Stomach (tissue), 9 donors: ENCODE measurements around the gene ZNF408. TPM values are rescaled to one million over a fixed set of nuclear protein-coding genes. Genes with fewer than 3 reads are reported as not detected.

Source experiments
- DNase-seq, 2 donors: peaks; one replicate each; pipeline versions ENCODE4 v3.0.0 to v3.0.0-alpha.2; 2013 to 2019
- H3K27ac ChIP-seq, 5 donors: fragments of 200-600 bp in 4 of 5; sonication (generic) in 4 of 5; one replicate each; pipeline ENCODE4 v1.5.1; 2013 to 2019; ENCODE audit warnings: mild to moderate bottlenecking in 1 of 5, moderate library complexity in 1 of 5
- H3K27me3 ChIP-seq, 3 donors: fragments of 200-600 bp; sonication (generic); one replicate each; pipeline ENCODE4 v1.5.1; 2017 to 2019; ENCODE audit warnings: mixed run types in 1 of 3
- H3K36me3 ChIP-seq, 4 donors: fragments of 200-600 bp; sonication (generic); 1 replicate in 3 of 4; 2 replicates in 1 of 4; pipeline ENCODE4 v1.5.1; 2016 to 2019
- H3K4me1 ChIP-seq, 4 donors: fragments of 200-600 bp; sonication (generic); one replicate each; pipeline ENCODE4 v1.5.1; 2016 to 2019
- H3K4me3 ChIP-seq, 4 donors: fragments of 200-600 bp; sonication (generic) in 3 of 4; one replicate each; pipeline ENCODE4 v1.5.1; 2016 to 2019; ENCODE audit warnings: mild to moderate bottlenecking in 1 of 4
- H3K9me3 ChIP-seq, 4 donors: fragments of 200-600 bp; sonication (generic); one replicate each; pipeline ENCODE4 v1.5.1; 2016 to 2019
- CTCF ChIP-seq, 7 experiments: fragments of 450-650 bp in 4 of 7; fragments of 200-600 bp in 3 of 7; sonication (generic) in 3 of 7; IDR thresholded peaks; one replicate each; pipeline ENCODE4 v1.5.1; 2016 to 2019; ENCODE audit warnings: antibody characterized with exemption in 7 of 7, control low read depth in 2 of 7, mild to moderate bottlenecking in 1 of 7
- EP300 ChIP-seq: sonication (generic); formaldehyde crosslinking; IDR thresholded peaks from one replicate; pipeline ENCODE4 v1.6.1; 2017; ENCODE audit warnings: antibody characterized with exemption
- POLR2A ChIP-seq, 4 donors: fragments of 450-650 bp; IDR thresholded peaks; one replicate each; pipeline ENCODE4 v1.6.1; 2016; ENCODE audit warnings: antibody characterized with exemption in 4 of 4, control low read depth in 2 of 4, mild to moderate bottlenecking in 1 of 4, moderate library complexity in 1 of 4
- POLR2AphosphoS5 ChIP-seq, 3 donors: sonication (generic); formaldehyde crosslinking; IDR thresholded peaks; one replicate each; pipeline ENCODE4 v1.6.1; 2016; ENCODE audit warnings: antibody characterized with exemption in 3 of 3
- WGBS, 5 donors: extraction: QIAGEN DNeasy Blood & Tissue Kit in 3 of 5; methylation state at CpG; one replicate each; pipeline versions ENCODE4 v1.1.5 to v1.1.7; 2013 to 2018; 5-methylcytosine and 5-hydroxymethylcytosine counted together
- intact Hi-C: fragments of 100-400 bp; cut with DNase I; formaldehyde crosslinking; loops from one replicate; pipeline ENCODE4 v1.15.1; 2023; ENCODE audit warnings: low total_unique reads
- polyA plus RNA-seq, 3 donors: library from polyadenylated mRNA; stranded (reverse); fragments of 200-250 nt; gene quantifications; one replicate each; pipeline ENCODE4 v1.2.3, GENCODE V29; 2013
- total RNA-seq, 5 donors: library from RNA; depleted of rRNA; stranded (reverse); fragments of >200 nt; gene quantifications; one replicate each; pipeline versions ENCODE4 v1.1.0 to v1.2.3, GENCODE V29; 2014 to 2016
- donor health status: healthy with polysubstance abuse.
- donor health status: Bipolar disorder and iron deficiency.
- donor health status: healthy.

Gene ZNF408
- total and polyA plus RNA-seq, 8 donors: 5.5 to 14.6 (median 7.4) TPM

- H3K27ac ChIP-seq: no peak overlapping the region
- H3K27me3 ChIP-seq: no peaks in the 10 kb centered on the region
- DNase-seq: no peak
- H3K4me1 ChIP-seq: no peaks in the 10 kb centered on the region
- H3K36me3 ChIP-seq: no peaks in the 10 kb centered on the region
- TF ChIP-seq POLR2A (IDR thresholded peaks at IDR 0.05) (no peak), EP300 (no peak), CTCF (IDR thresholded peaks at IDR 0.05) (no peak), POLR2AphosphoS5 (IDR thresholded peaks at IDR 0.05) (no peak)
- intact Hi-C loops: no loop called here
- 77 to 90% (median 89%) methylated on average over 1 of the region's 1 CpG for WGBS, 5 donors
- no peak overlapping the region for H3K4me3 ChIP-seq
- H3K9me3 ChIP-seq: no peaks in the 10 kb centered on the region
These were observed 32.4 kb downstream of the ZNF408 start for GRCh38 chr11:46733234-46733633.

- no peak overlapping the region for H3K4me3 ChIP-seq
- H3K27ac ChIP-seq: peak overlapping the region in 1 of 5 donors; percentile 22
- intact Hi-C loops: no loop called here
- H3K27me3 ChIP-seq: no peaks in the 10 kb centered on the region
- no peaks in the 10 kb centered on the region for H3K9me3 ChIP-seq
- TF ChIP-seq EP300: no peak
- no peak for TF ChIP-seq POLR2AphosphoS5 (IDR thresholded peaks at IDR 0.05)
- TF ChIP-seq CTCF (IDR thresholded peaks at IDR 0.05): no peak
- no peak for TF ChIP-seq POLR2A (IDR thresholded peaks at IDR 0.05)
- H3K4me1 ChIP-seq: no peaks in the 10 kb centered on the region
- peaks cover 1 to 17% (median 3%) of the 10 kb centered on the region in 4 donors for H3K36me3 ChIP-seq
- 84 to 94% (median 93%) methylated on average over 7 of the region's 7 CpGs for WGBS, 5 donors
- no peak for DNase-seq
These were observed 35.3 kb downstream of the ZNF408 start for GRCh38 chr11:46736146-46736545.

- H3K4me1 ChIP-seq: no peaks in the 10 kb centered on the region
- H3K36me3 ChIP-seq: peaks cover 6 to 22% (median 8%) of the 10 kb centered on the region in 4 donors
- no peak overlapping the region for H3K4me3 ChIP-seq
- no peak for DNase-seq
- no peaks in the 10 kb centered on the region for H3K27me3 ChIP-seq
- intact Hi-C loops: no loop called here
- WGBS, 5 donors: 25 to 57% (median 33%) methylated on average over 5 of the region's 5 CpGs
- no peaks in the 10 kb centered on the region for H3K9me3 ChIP-seq
- H3K27ac ChIP-seq: peak overlapping the region in 1 of 5 donors; percentile 22
- TF ChIP-seq EP300 (no peak), CTCF (IDR thresholded peaks at IDR 0.05) (no peak), POLR2A (IDR thresholded peaks at IDR 0.05) (no peak), POLR2AphosphoS5 (IDR thresholded peaks at IDR 0.05) (no peak)
These were observed 35.8 kb downstream of the ZNF408 start for GRCh38 chr11:46736615-46737014.

- H3K36me3 ChIP-seq: peaks cover 17 to 32% (median 18%) of the 10 kb centered on the region in 4 donors
- H3K27ac ChIP-seq: no peak overlapping the region
- intact Hi-C loops: no loop called here
- TF ChIP-seq POLR2A (IDR thresholded peaks at IDR 0.05): no peak
- no peaks in the 10 kb centered on the region for H3K27me3 ChIP-seq
- H3K9me3 ChIP-seq: no peaks in the 10 kb centered on the region
- no peaks in the 10 kb centered on the region for H3K4me1 ChIP-seq
- no peak for DNase-seq
- no peak overlapping the region for H3K4me3 ChIP-seq
- WGBS, 5 donors: 94 to 96% (median 94%) methylated on average over 11 of the region's 11 CpGs
These were observed 36.9 kb downstream of the ZNF408 start for GRCh38 chr11:46737699-46738098.

- H3K4me1 ChIP-seq: no peaks in the 10 kb centered on the region
- no peak overlapping the region for H3K27ac ChIP-seq
- no peaks in the 10 kb centered on the region for H3K27me3 ChIP-seq
- TF ChIP-seq EP300 (no peak), POLR2A (IDR thresholded peaks at IDR 0.05) (no peak), POLR2AphosphoS5 (IDR thresholded peaks at IDR 0.05) (no peak), CTCF (IDR thresholded peaks at IDR 0.05) (no peak)
- DNase-seq: no peak
- no peak overlapping the region for H3K4me3 ChIP-seq
- intact Hi-C loops: no loop called here
- H3K36me3 ChIP-seq: peaks cover 29 to 44% (median 30%) of the 10 kb centered on the region in 4 donors
- H3K9me3 ChIP-seq: no peaks in the 10 kb centered on the region
- WGBS, 5 donors: 64 to 76% (median 72%) methylated on average over 6 of the region's 6 CpGs
These were observed 38.1 kb downstream of the ZNF408 start for GRCh38 chr11:46738887-46739286.
